ENCODE results near the gene ARHGAP30.
A peak's percentile ranks its signal among the peaks of the same experiment; 100 is the strongest.

GRCh38 chr1:161071886-161072371, 2.2 kb upstream of the ARHGAP30 start:
- TF ChIP-seq CTCF (IDR thresholded peaks at IDR 0.05; ENCODE audit: control extremely low read depth in 1 of 3, insufficient read depth in 1 of 3, low read depth in 1 of 3, low read length in 3 of 3), result peak; percentile 72 to 84 (median 81)
- TF ChIP-seq RAD21 (IDR thresholded peaks at IDR 0.05 in 1 of 2, conservative IDR thresholded peaks at IDR 0.05 in 1 of 2; ENCODE audit: low read depth in 2 of 2, low read length in 2 of 2), result peak; percentile 66 to 81
- TF ChIP-seq POLR2A (IDR thresholded peaks at IDR 0.05; ENCODE audit: control extremely low read depth in 1 of 2, low read depth in 2 of 2, low read length in 2 of 2), result no peak
- no peak for TF ChIP-seq ZNF274 (IDR thresholded peaks at IDR 0.05; ENCODE audit: borderline replicate concordance, extremely low read depth, low read length)
- no peak for TF ChIP-seq EP300 (IDR thresholded peaks at IDR 0.05; ENCODE audit: borderline replicate concordance in 1 of 2, low read depth in 2 of 2, low read length in 2 of 2)
- no peak for TF ChIP-seq SIX5 (IDR thresholded peaks at IDR 0.05; ENCODE audit: low read depth, low read length)
- no peak for TF ChIP-seq EGR1 (IDR thresholded peaks at IDR 0.05; ENCODE audit: borderline replicate concordance, low read depth, low read length)
- no peak for TF ChIP-seq SIN3A (conservative IDR thresholded peaks at IDR 0.05 in 1 of 2, IDR thresholded peaks at IDR 0.05 in 1 of 2; ENCODE audit: low read depth in 1 of 2, low read length in 2 of 2)
- TF ChIP-seq POLR2AphosphoS5 (IDR thresholded peaks at IDR 0.05; ENCODE audit: low read depth, low read length), result no peak
- no peak for TF ChIP-seq CREB1 (IDR thresholded peaks at IDR 0.05)
- no peak for TF ChIP-seq YY1 (IDR thresholded peaks at IDR 0.05; ENCODE audit: low read depth, low read length)
- TF ChIP-seq GABPA (IDR thresholded peaks at IDR 0.05; ENCODE audit: borderline replicate concordance, insufficient read depth, low read length), result no peak

All from H1 (cell line).